Muscle of leg (tissue), 11 donors: Measurements from ENCODE around the gene TENT5C. TPM values are rescaled to one million over a fixed set of nuclear protein-coding genes. Genes with fewer than 3 reads are reported as not detected.

Source experiments
- DNase-seq: peaks from one replicate; pipeline ENCODE4 v3.0.0; 2013
- H3K27ac ChIP-seq: one replicate; pipeline ENCODE4 v1.5.1; 2013; ENCODE audit warnings: mild to moderate bottlenecking, low read length, control low read depth
- H3K27me3 ChIP-seq: one replicate; pipeline ENCODE4 v1.6.1; 2013; ENCODE audit warnings: low read length; ENCODE audit not compliant: control insufficient read depth, insufficient read depth
- H3K36me3 ChIP-seq: one replicate; pipeline ENCODE4 v1.6.1; 2013; ENCODE audit warnings: low read length; ENCODE audit not compliant: control insufficient read depth, insufficient read depth
- H3K4me1 ChIP-seq: one replicate; pipeline ENCODE4 v1.6.1; 2013; ENCODE audit warnings: low read length; ENCODE audit not compliant: control insufficient read depth, insufficient read depth
- H3K4me3 ChIP-seq: one replicate; pipeline ENCODE4 v1.5.1; 2013; ENCODE audit warnings: low read length, control low read depth
- H3K9me3 ChIP-seq: replicated peaks from 2 replicates; pipeline ENCODE4 v1.6.1; 2013; ENCODE audit warnings: low read depth, low read length; ENCODE audit not compliant: control insufficient read depth
- WGBS: methylation state at CpG from one replicate; pipeline ENCODE4 v1.1.5; 2013; ENCODE audit warnings: missing lambda C conversion rate; ENCODE audit not compliant: insufficient coverage; 5-methylcytosine and 5-hydroxymethylcytosine counted together
- polyA plus RNA-seq, 8 donors: library from polyadenylated mRNA; unstranded; fragments of 120-200 nt; gene quantifications; one replicate each; pipeline versions ENCODE4 v1.2.1 to v1.2.3, GENCODE V29; 2013; ENCODE audit warnings: inconsistent platforms in 1 of 8, low replicate concordance in 1 of 8; ENCODE audit not compliant: insufficient read length in 8 of 8, insufficient read depth in 1 of 8
- total RNA-seq: library from RNA; stranded (reverse); fragments of 120-200 nt; gene quantifications from one replicate; pipeline ENCODE4 v1.2.4, GENCODE V29; 2013

Gene TENT5C
- total and polyA plus RNA-seq, 9 donors: 1.9 to 6.6 (median 3.8) TPM

DNA sequence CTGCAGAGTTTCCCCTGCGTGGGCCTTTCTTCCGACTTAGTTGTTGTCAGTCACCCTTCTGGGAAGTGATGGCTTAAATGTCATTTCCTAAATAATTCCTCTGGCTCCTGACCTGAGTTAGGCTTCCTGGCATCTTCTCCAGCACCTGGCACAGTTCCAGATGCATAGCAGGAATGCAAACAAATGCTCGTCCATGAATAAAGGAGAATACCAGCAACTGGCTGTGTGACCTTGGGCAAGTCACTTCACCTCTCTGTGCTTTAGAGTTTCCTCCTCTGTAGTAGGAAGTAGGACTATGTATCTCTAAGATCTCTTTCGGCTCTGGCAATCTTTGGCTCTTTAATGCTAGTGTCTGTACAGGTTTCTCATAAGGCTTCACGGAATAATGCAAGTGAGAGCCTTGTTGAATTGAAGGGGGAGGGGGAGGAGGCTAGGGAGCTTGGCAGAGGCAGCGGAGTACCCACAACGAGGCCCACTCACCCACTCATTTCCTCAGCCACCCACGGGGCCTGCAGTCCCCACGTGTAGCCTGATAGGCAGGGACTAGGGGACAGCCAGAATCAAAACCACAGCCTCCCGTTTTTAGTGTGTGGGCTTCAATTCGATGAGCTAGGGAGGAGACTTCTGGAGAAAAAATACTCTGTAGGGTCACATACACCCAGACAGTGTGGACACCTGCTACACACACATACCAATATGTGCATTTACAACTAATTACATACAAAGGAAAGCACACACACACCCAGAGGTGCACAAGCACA lies 48.1 kb downstream of the TENT5C start:
- no peaks in the 10 kb centered on the region for H3K4me1 ChIP-seq
- no peak overlapping the region for H3K4me3 ChIP-seq
- DNase-seq: no peak
- H3K27me3 ChIP-seq: no peaks in the 10 kb centered on the region
- WGBS: 37% methylated on average over 2 of the region's 11 CpGs
- H3K9me3 ChIP-seq: no peaks in the 10 kb centered on the region
- no peaks in the 10 kb centered on the region for H3K36me3 ChIP-seq
- no peak overlapping the region for H3K27ac ChIP-seq

GRCh38 chr1:117654493-117655219 lies 48.8 kb downstream of the TENT5C start:
- H3K4me3 ChIP-seq: no peak overlapping the region
- no peaks in the 10 kb centered on the region for H3K4me1 ChIP-seq
- WGBS: 85% methylated on average over 4 of the region's 6 CpGs
- no peaks in the 10 kb centered on the region for H3K9me3 ChIP-seq
- no peak overlapping the region for H3K27ac ChIP-seq
- H3K36me3 ChIP-seq: no peaks in the 10 kb centered on the region
- DNase-seq: no peak
- H3K27me3 ChIP-seq: peaks cover 2% of the 10 kb centered on the region

GRCh38 chr1:117655220-117655577 lies 49.4 kb downstream of the TENT5C start:
- no peak for DNase-seq
- WGBS: 79% methylated on average over 12 of the region's 12 CpGs
- no peak overlapping the region for H3K27ac ChIP-seq
- no peak overlapping the region for H3K4me3 ChIP-seq
- no peaks in the 10 kb centered on the region for H3K9me3 ChIP-seq
- peaks cover 2% of the 10 kb centered on the region for H3K27me3 ChIP-seq
- no peaks in the 10 kb centered on the region for H3K4me1 ChIP-seq
- no peaks in the 10 kb centered on the region for H3K36me3 ChIP-seq

DNA sequence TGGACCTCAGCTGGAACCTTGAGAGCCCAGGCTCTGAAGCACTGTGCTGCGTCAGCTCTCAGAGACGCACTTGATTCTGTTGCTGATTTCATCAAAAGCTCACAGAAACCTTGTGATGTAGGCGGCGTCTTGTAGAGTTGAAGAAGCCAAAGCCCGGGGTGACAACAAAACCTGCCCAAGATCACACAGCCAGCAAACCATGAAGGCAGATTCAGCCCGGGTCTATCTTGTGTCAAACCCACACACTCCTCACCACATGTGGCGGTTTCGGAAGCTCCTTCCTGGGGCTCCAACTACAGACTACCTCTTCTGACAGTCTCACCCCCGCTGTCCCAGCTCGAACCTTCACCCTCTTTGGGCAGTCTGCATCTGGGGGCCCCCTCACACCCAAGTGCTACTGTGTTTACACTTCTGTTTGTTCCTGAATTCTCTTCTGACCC lies 50.4 kb downstream of the TENT5C start:
- no peak for DNase-seq
- WGBS: 70% methylated on average over 10 of the region's 10 CpGs
- Histone ChIP-seq H3K9me3 (no peaks in the 10 kb centered on the region), H3K4me3 (no peak overlapping the region), H3K4me1 (no peaks in the 10 kb centered on the region), H3K27ac (no peak overlapping the region), H3K36me3 (no peaks in the 10 kb centered on the region), H3K27me3 (peaks cover 2% of the 10 kb centered on the region)

DNA sequence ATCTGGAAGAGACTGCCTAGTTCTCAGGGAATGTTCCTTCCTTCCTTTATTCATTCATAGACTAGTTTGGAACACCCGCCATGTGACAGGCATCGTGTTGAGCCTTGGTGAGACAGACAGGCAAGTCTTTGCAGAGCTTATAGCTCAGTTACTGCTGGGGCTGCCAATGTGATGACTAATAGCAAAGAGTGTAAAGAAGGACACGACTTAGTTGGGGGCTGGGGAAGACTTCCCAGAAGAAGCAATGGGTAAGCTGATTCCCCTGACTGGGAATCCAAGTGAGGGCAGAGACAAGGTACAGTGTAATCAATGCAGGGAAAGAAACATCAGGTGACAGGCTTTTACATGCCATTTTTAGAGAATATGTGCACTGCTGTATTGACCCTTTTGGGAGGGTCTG lies 51.2 kb downstream of the TENT5C start:
- Histone ChIP-seq H3K4me1 (no peaks in the 10 kb centered on the region), H3K9me3 (no peaks in the 10 kb centered on the region), H3K27ac (no peak overlapping the region), H3K27me3 (peaks cover 2% of the 10 kb centered on the region), H3K4me3 (no peak overlapping the region), H3K36me3 (no peaks in the 10 kb centered on the region)
- DNase-seq: peak; percentile 40
- WGBS: 69% methylated on average over 3 of the region's 3 CpGs

GRCh38 chr1:117657949-117658660 lies 52.3 kb downstream of the TENT5C start:
- Histone ChIP-seq H3K4me1 (no peaks in the 10 kb centered on the region), H3K4me3 (no peak overlapping the region), H3K27ac (no peak overlapping the region), H3K9me3 (no peaks in the 10 kb centered on the region), H3K36me3 (no peaks in the 10 kb centered on the region), H3K27me3 (peaks cover 5% of the 10 kb centered on the region)
- WGBS: 82% methylated on average over 3 of the region's 5 CpGs
- DNase-seq: no peak

- Histone ChIP-seq H3K4me3 (no peak overlapping the region), H3K4me1 (no peaks in the 10 kb centered on the region), H3K27me3 (peaks cover 5% of the 10 kb centered on the region), H3K9me3 (no peaks in the 10 kb centered on the region), H3K27ac (no peak overlapping the region), H3K36me3 (no peaks in the 10 kb centered on the region)
- 80% methylated on average over 1 of the region's 3 CpGs for WGBS
- DNase-seq: no peak
Measured at GRCh38 chr1:117658676-117659075, 52.8 kb downstream of the TENT5C start.

- DNase-seq: no peak
- no peak overlapping the region for H3K4me3 ChIP-seq
- H3K27ac ChIP-seq: no peak overlapping the region
- no peaks in the 10 kb centered on the region for H3K36me3 ChIP-seq
- WGBS: 11% methylated on average over 3 of the region's 6 CpGs
- peaks cover 5% of the 10 kb centered on the region for H3K27me3 ChIP-seq
- H3K9me3 ChIP-seq: no peaks in the 10 kb centered on the region
- H3K4me1 ChIP-seq: no peaks in the 10 kb centered on the region
Measured at GRCh38 chr1:117659550-117660270, 53.9 kb downstream of the TENT5C start.

DNA sequence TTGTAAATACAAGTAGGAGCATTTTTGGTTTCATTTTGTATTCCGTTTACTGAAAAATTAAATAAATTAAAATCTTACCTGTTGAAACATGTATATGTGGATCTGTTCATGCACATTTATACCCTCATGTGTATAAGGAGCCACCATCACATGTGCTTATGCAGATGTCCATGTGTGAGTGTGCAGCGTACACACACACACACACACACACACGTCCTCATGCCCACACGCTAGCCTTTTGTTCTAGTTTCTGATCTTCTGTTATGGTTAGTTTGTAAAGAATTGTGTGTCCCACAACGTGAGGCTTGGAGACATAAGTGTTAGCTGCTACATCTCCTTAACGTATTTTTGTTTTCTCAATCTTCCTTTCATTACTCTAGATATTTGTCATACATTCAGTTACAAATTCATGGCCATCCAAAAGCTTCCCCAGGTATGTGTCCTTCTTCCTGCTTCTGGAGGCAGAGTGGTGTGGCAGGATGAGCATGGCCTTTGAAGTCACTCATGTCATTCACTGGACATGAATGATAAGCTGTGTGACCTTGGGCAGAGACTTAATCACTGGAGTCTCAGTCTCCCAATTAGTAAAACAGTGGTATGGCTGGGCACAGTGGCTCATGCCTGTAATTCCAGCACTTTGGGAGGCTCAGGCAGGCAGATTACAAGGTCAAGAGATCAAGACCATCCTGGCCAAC lies 54.6 kb downstream of the TENT5C start:
- no peak for DNase-seq
- no peaks in the 10 kb centered on the region for H3K9me3 ChIP-seq
- no peaks in the 10 kb centered on the region for H3K36me3 ChIP-seq
- peaks cover 5% of the 10 kb centered on the region for H3K27me3 ChIP-seq
- no peak overlapping the region for H3K27ac ChIP-seq
- no peaks in the 10 kb centered on the region for H3K4me1 ChIP-seq
- H3K4me3 ChIP-seq: no peak overlapping the region
- WGBS: no CpG with 5 or more reads among the region's 6 CpGs
